Gastroesophageal sphincter (tissue), 3 donors: ENCODE results near the gene CNGB1.

Experiments
- CTCF ChIP-seq, 4 experiments: fragments of 200-600 bp in 2 of 4; fragments of 450-650 bp in 2 of 4; sonication (generic) in 1 of 4; IDR thresholded peaks; one replicate each; pipeline ENCODE4 v1.5.1; 2017 to 2019; ENCODE audit warnings: antibody characterized with exemption in 4 of 4, mild to moderate bottlenecking in 2 of 4, moderate library complexity in 2 of 4
- EP300 ChIP-seq: sonication (generic); formaldehyde crosslinking; IDR thresholded peaks from one replicate; pipeline ENCODE4 v1.6.1; 2017; ENCODE audit warnings: antibody characterized with exemption, mild to moderate bottlenecking
- POLR2AphosphoS5 ChIP-seq: sonication (generic); formaldehyde crosslinking; IDR thresholded peaks from one replicate; pipeline ENCODE4 v1.6.1; 2017; ENCODE audit warnings: antibody characterized with exemption

- TF ChIP-seq CTCF (IDR thresholded peaks at IDR 0.05) = no peak
- no peak for TF ChIP-seq EP300
- TF ChIP-seq POLR2AphosphoS5 = no peak
Measured at GRCh38 chr16:57930533-57930932, 40.4 kb downstream of the CNGB1 start.
